IMR-90 (cell line): Measurements from ENCODE around the gene DARS1. TPM values are rescaled to one million over a fixed set of nuclear protein-coding genes. Genes with fewer than 3 reads are reported as not detected.

ENCODE experiments used
- ATAC-seq: fragments of 200-7000 bp; cut with Tn5 transposase; 2 replicates; pipeline ENCODE4 v1.9.1; 2020; ENCODE audit warnings: low read depth, mild to moderate bottlenecking, moderate library complexity
- BruUV-seq: library from RNA; stranded (reverse); fragments of 400-500 nt; replicated peaks from 2 replicates; lab custom pipeline; 2021; lab: Mats Ljungman, UMichigan
- CTCF ChIA-PET: fragments of 300-600 bp; formaldehyde crosslinking; extraction: SDS; loops from one replicate; lab custom pipeline; 2021; ENCODE audit warnings: antibody characterized with exemption; lab: Yijun Ruan, JAX
- POLR2A ChIA-PET: fragments of 300-600 bp; sonication (Branson Sonifier 250); formaldehyde crosslinking; loops from one replicate; lab custom pipeline; 2022; ENCODE audit warnings: antibody characterized with exemption; ENCODE audit not compliant: unreplicated experiment; lab: Charles Lee
- DNase-seq: peaks from one replicate; pipeline ENCODE4 v3.0.0; 2013
- H2AFZ ChIP-seq: replicated peaks from 2 replicates; pipeline ENCODE3; 2013; ENCODE audit warnings: low read length, mild to moderate bottlenecking; ENCODE audit not compliant: poor library complexity
- H2AK5ac ChIP-seq: 2 replicates; pipeline ENCODE4 v1.6.1; 2013; ENCODE audit warnings: low read depth, low read length, inconsistent platforms
- H2AK9ac ChIP-seq: replicated peaks from 2 replicates; pipeline ENCODE3; 2013; ENCODE audit warnings: mild to moderate bottlenecking, low read depth, low read length, moderate library complexity; ENCODE audit not compliant: poor library complexity
- H2BK120ac ChIP-seq: 2 replicates; pipeline ENCODE4 v1.6.1; 2013; ENCODE audit warnings: low read depth, low read length, inconsistent platforms
- H2BK15ac ChIP-seq: 3 replicates; pipeline ENCODE4 v1.6.1; 2013; ENCODE audit warnings: low read depth, low read length, inconsistent platforms
- H2BK20ac ChIP-seq: 2 replicates; pipeline ENCODE4 v1.6.1; 2013; ENCODE audit warnings: low read depth, mild to moderate bottlenecking, inconsistent platforms, low read length, moderate library complexity
- H2BK5ac ChIP-seq: 2 replicates; pipeline ENCODE4 v1.6.1; 2013; ENCODE audit warnings: mild to moderate bottlenecking, low read depth, low read length, inconsistent platforms; ENCODE audit not compliant: poor library complexity, severe bottlenecking
- H3K14ac ChIP-seq: replicated peaks from 2 replicates; pipeline ENCODE4 v1.6.1; 2013; ENCODE audit warnings: low read depth, low read length, inconsistent platforms
- H3K18ac ChIP-seq: 2 replicates; pipeline ENCODE4 v1.6.1; 2013; ENCODE audit warnings: low read depth, low read length, control low read depth
- H3K23ac ChIP-seq: 2 replicates; pipeline ENCODE4 v1.6.1; 2013; ENCODE audit warnings: low read depth, low read length, inconsistent platforms
- H3K27ac ChIP-seq: 2 replicates; pipeline ENCODE4 v1.5.1; 2013; ENCODE audit warnings: mild to moderate bottlenecking, control low read depth, low read length; ENCODE audit not compliant: insufficient read depth
- H3K27me3 ChIP-seq: 2 replicates; pipeline ENCODE4 v1.6.1; 2013; ENCODE audit warnings: low read length; ENCODE audit not compliant: control insufficient read depth, insufficient read depth
- H3K36me3 ChIP-seq: 2 replicates; pipeline ENCODE4 v1.6.1; 2013; ENCODE audit warnings: low read length, mixed read lengths; ENCODE audit not compliant: control insufficient read depth, insufficient read depth
- H3K4ac ChIP-seq: 2 replicates; pipeline ENCODE4 v1.6.1; 2013; ENCODE audit warnings: low read depth, low read length, inconsistent platforms
- H3K4me1 ChIP-seq: 2 replicates; pipeline ENCODE4 v1.6.1; 2013; ENCODE audit warnings: low read length, mixed read lengths; ENCODE audit not compliant: control insufficient read depth, insufficient read depth
- H3K4me2 ChIP-seq: 2 replicates; pipeline ENCODE4 v1.6.1; 2013; ENCODE audit warnings: low read depth, mild to moderate bottlenecking, control low read depth, low read length, moderate library complexity
- H3K4me3 ChIP-seq: 2 replicates; pipeline ENCODE4 v1.5.1; 2013; ENCODE audit warnings: low read depth, mild to moderate bottlenecking, control low read depth, low read length, moderate library complexity; ENCODE audit not compliant: insufficient read depth
- H3K56ac ChIP-seq: 2 replicates; pipeline ENCODE4 v1.6.1; 2013; ENCODE audit warnings: low read length, inconsistent platforms; ENCODE audit not compliant: insufficient read depth; ENCODE audit errors: extremely low read depth
- H3K79me1 ChIP-seq, 2 experiments: 2 replicates each; pipeline ENCODE4 v1.6.1; 2013; ENCODE audit warnings: low read length in 2 of 2, inconsistent platforms in 1 of 2, low read depth in 1 of 2
- H3K9ac ChIP-seq: 2 replicates; pipeline ENCODE4 v1.6.1; 2013; ENCODE audit warnings: low read depth, low read length, control low read depth
- H3K9me1 ChIP-seq: 2 replicates; pipeline ENCODE4 v1.6.1; 2013; ENCODE audit warnings: low read length, inconsistent platforms; ENCODE audit not compliant: insufficient read depth
- H3K9me3 ChIP-seq: 2 replicates; pipeline ENCODE4 v1.6.1; 2013; ENCODE audit warnings: low read length; ENCODE audit not compliant: control insufficient read depth, insufficient read depth
- H4K20me1 ChIP-seq: 2 replicates; pipeline ENCODE4 v1.6.1; 2013; ENCODE audit warnings: low read length, inconsistent platforms; ENCODE audit not compliant: insufficient read depth
- H4K5ac ChIP-seq: 2 replicates; pipeline ENCODE4 v1.6.1; 2013; ENCODE audit warnings: mild to moderate bottlenecking, low read depth, low read length, control low read depth
- H4K8ac ChIP-seq, 2 experiments: 2 replicates each; pipeline ENCODE4 v1.6.1; 2013; ENCODE audit warnings: low read depth in 2 of 2, low read length in 2 of 2, control low read depth in 1 of 2, inconsistent platforms in 1 of 2
- H4K91ac ChIP-seq: 2 replicates; pipeline ENCODE4 v1.6.1; 2013; ENCODE audit warnings: low read depth, low read length, inconsistent platforms; ENCODE audit not compliant: insufficient read depth
- BHLHE40 ChIP-seq: fragments of 150-350 bp; IDR thresholded peaks from 2 replicates; pipeline ENCODE4 v1.6.1; 2016; ENCODE audit warnings: mild to moderate bottlenecking, low read depth, low read length
- CEBPB ChIP-seq: IDR thresholded peaks from 2 replicates; pipeline ENCODE4 v1.6.1; 2012; ENCODE audit warnings: low read depth, low read length, improper control_type of control experiment
- CHD1 ChIP-seq: IDR thresholded peaks from 2 replicates; pipeline ENCODE4 v1.6.1; 2012; ENCODE audit warnings: low read depth, low read length, improper control_type of control experiment
- CTCF ChIP-seq: conservative IDR thresholded peaks from 2 replicates; pipeline ENCODE4 v1.5.1; 2012; ENCODE audit warnings: mild to moderate bottlenecking, low read depth, low read length, improper control_type of control experiment
- ELK1 ChIP-seq: fragments of 150-350 bp; IDR thresholded peaks from 2 replicates; pipeline ENCODE4 v1.6.1; 2016; ENCODE audit warnings: low read depth, mild to moderate bottlenecking, low read length, moderate library complexity, borderline replicate concordance
- FOS ChIP-seq: fragments of 150-350 bp; IDR thresholded peaks from 2 replicates; pipeline ENCODE4 v1.6.1; 2016; ENCODE audit warnings: low read depth, low read length
- MAFK ChIP-seq: IDR thresholded peaks from 2 replicates; pipeline ENCODE4 v1.6.1; 2012; ENCODE audit warnings: low read depth, low read length, improper control_type of control experiment
- MAZ ChIP-seq: IDR thresholded peaks from 2 replicates; pipeline ENCODE4 v1.6.1; 2012; ENCODE audit warnings: low read depth, mild to moderate bottlenecking, low read length, improper control_type of control experiment, moderate library complexity, borderline replicate concordance
- MXI1 ChIP-seq: IDR thresholded peaks from 2 replicates; pipeline ENCODE4 v1.6.1; 2012; ENCODE audit warnings: low read depth, mild to moderate bottlenecking, low read length, moderate library complexity, borderline replicate concordance
- NFE2L2 ChIP-seq: fragments of 150-350 bp; IDR thresholded peaks from 2 replicates; pipeline ENCODE4 v1.6.1; 2016; ENCODE audit warnings: low read depth, mild to moderate bottlenecking, low read length
- RAD21 ChIP-seq: IDR thresholded peaks from 2 replicates; pipeline ENCODE4 v1.6.1; 2012; ENCODE audit warnings: low read length, improper control_type of control experiment
- RCOR1 ChIP-seq: IDR thresholded peaks from 2 replicates; pipeline ENCODE4 v1.6.1; 2012; ENCODE audit warnings: mild to moderate bottlenecking, low read length, improper control_type of control experiment; ENCODE audit not compliant: insufficient replicate concordance
- RFX5 ChIP-seq: IDR thresholded peaks from 2 replicates; pipeline ENCODE4 v1.8.0; 2012; ENCODE audit warnings: low read depth, mild to moderate bottlenecking, low read length, moderate library complexity
- SMC3 ChIP-seq: fragments of 150-350 bp; IDR thresholded peaks from 2 replicates; pipeline ENCODE4 v1.6.1; 2016; ENCODE audit warnings: low read depth, mild to moderate bottlenecking, antibody characterized with exemption, low read length, moderate library complexity
- dilution Hi-C: fragments of 300-500 bp; cut with HindIII; formaldehyde crosslinking; loops from one replicate; pipeline ENCODE4 v1.14.3; 2018; ENCODE audit warnings: low sequenced_read_pairs; ENCODE audit not compliant: unreplicated experiment
- in situ Hi-C: fragments of 300-500 bp; cut with MboI; formaldehyde crosslinking; loops from 3 replicates; pipeline ENCODE4 v1.14.3; 2019; ENCODE audit warnings: low sequenced_read_pairs, inconsistent platforms, mixed read lengths
- intact Hi-C: fragments of 100-400 bp; cut with micrococcal nuclease; formaldehyde crosslinking; loops from 2 replicates; pipeline ENCODE4 v1.10.0; 2022
- polyA plus RNA-seq, 3 experiments: library from polyadenylated mRNA; depleted of rRNA; stranded (reverse); fragments of >200 nt; gene quantifications; 2 replicates each; pipeline ENCODE4 v1.2.3, GENCODE V29; 2012; ENCODE audit warnings: low replicate concordance in 1 of 3
- total RNA-seq: library from RNA; depleted of rRNA; stranded (reverse); fragments of >200 nt; gene quantifications from 2 replicates; pipeline ENCODE4 v1.2.3, GENCODE V29; 2012

DARS1 gene
- total and polyA plus RNA-seq, 2 of the 4 experiments (the other 2 are of a cell fraction), result 56.5 to 66.5 TPM

GRCh38 chr2:135931776-135932443 lies 53.5 kb downstream of the DARS1 start:
- Histone ChIP-seq H2AK5ac (no peak overlapping the region), H2BK15ac (no peak overlapping the region), H3K4me2 (no peak overlapping the region), H2AK9ac (no peak overlapping the region), H3K14ac (no peak overlapping the region), H3K23ac (no peak overlapping the region), H4K91ac (no peak overlapping the region), H2AFZ (no peak overlapping the region), H3K4ac (no peak overlapping the region), H3K27ac (no peak overlapping the region), H4K8ac (no peak overlapping the region), H2BK120ac (no peak overlapping the region), H3K27me3 (no peaks in the 10 kb centered on the region), H4K20me1 (no peaks in the 10 kb centered on the region), H3K9ac (no peak overlapping the region), H3K18ac (no peak overlapping the region), H3K9me3 (no peaks in the 10 kb centered on the region), H2BK20ac (no peak overlapping the region), H3K36me3 (peaks cover 14% of the 10 kb centered on the region), H3K56ac (no peak overlapping the region), H3K79me1 (peaks cover 2 to 8% of the 10 kb centered on the region in 2 experiments; a peak in 3 of 4 replicates), H4K5ac (no peak overlapping the region), H3K9me1 (no peaks in the 10 kb centered on the region), H3K4me1 (no peaks in the 10 kb centered on the region), H3K4me3 (no peak overlapping the region), H2BK5ac (no peak overlapping the region)
- ATAC-seq, result no peak
- no peak for DNase-seq
- ChIA-PET POLR2A (no interaction called here), CTCF (no interaction called here)
- intact Hi-C loops, result no loop called here
- no peak for TF ChIP-seq CEBPB
- no peak for TF ChIP-seq MAZ
- TF ChIP-seq FOS, result no peak
- TF ChIP-seq RFX5, result no peak
- no peak for TF ChIP-seq CTCF
- no peak for TF ChIP-seq NFE2L2
- TF ChIP-seq BHLHE40, result no peak
- no peak for TF ChIP-seq RCOR1
- no peak for TF ChIP-seq CHD1
- TF ChIP-seq SMC3, result no peak
- TF ChIP-seq MAFK, result no peak
- TF ChIP-seq RAD21, result no peak
- TF ChIP-seq ELK1, result no peak
- no peak for TF ChIP-seq MXI1
- dilution Hi-C loops, result no loop called here
- in situ Hi-C loops, result no loop called here
- no TSS peak for BruUV-seq
